Retinal pigment epithelial cell (primary cell): ENCODE data around the gene SREK1.
"Not testable (repeated sequence)": the region's sequence is repeated elsewhere in the genome, so short reads cannot be mapped to it uniquely, and the experiment has no call there.

Source experiments
- DNase-seq: peaks from one replicate; pipeline ENCODE4 v3.0.0-alpha.2; 2010; ENCODE audit warnings: low read depth
- H3K4me3 ChIP-seq: 2 replicates; pipeline ENCODE4 v1.5.1; 2011; ENCODE audit warnings: mild to moderate bottlenecking, low read length, control low read depth, moderate library complexity
- TF ChIP-seq, protein P1 (sequence below): conservative IDR thresholded peaks from 2 replicates; pipeline ENCODE4 v1.5.1; 2011; ENCODE audit warnings: low read depth, low read length, control low read depth, inconsistent platforms

SREK1 gene

DNA sequence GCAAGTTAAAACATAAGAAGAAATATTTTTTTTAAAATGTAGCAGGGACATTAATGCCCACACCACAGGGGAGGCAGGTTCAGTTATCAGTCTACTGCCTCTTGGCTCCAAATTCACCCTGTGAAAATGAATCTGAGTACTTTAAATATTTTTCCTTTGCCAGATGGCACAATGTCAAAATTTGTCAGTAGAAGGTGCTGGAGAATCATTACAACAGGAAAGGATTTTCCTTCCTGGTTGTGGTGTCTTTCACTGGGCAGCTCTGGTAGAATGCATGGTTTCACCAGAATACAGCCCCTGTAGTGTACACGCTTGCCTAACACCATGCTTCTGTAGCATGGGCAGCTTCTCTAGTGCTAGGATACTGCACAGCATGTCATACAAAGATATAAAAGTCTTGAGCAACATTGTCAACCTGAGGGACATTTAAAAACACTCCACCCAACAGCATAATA lies 9.7 kb upstream of the SREK1 start:
- no peak overlapping the region for H3K4me3 ChIP-seq
- TF ChIP-seq, protein P1, sequence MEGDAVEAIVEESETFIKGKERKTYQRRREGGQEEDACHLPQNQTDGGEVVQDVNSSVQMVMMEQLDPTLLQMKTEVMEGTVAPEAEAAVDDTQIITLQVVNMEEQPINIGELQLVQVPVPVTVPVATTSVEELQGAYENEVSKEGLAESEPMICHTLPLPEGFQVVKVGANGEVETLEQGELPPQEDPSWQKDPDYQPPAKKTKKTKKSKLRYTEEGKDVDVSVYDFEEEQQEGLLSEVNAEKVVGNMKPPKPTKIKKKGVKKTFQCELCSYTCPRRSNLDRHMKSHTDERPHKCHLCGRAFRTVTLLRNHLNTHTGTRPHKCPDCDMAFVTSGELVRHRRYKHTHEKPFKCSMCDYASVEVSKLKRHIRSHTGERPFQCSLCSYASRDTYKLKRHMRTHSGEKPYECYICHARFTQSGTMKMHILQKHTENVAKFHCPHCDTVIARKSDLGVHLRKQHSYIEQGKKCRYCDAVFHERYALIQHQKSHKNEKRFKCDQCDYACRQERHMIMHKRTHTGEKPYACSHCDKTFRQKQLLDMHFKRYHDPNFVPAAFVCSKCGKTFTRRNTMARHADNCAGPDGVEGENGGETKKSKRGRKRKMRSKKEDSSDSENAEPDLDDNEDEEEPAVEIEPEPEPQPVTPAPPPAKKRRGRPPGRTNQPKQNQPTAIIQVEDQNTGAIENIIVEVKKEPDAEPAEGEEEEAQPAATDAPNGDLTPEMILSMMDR = no peak
- no peak for DNase-seq

DNA sequence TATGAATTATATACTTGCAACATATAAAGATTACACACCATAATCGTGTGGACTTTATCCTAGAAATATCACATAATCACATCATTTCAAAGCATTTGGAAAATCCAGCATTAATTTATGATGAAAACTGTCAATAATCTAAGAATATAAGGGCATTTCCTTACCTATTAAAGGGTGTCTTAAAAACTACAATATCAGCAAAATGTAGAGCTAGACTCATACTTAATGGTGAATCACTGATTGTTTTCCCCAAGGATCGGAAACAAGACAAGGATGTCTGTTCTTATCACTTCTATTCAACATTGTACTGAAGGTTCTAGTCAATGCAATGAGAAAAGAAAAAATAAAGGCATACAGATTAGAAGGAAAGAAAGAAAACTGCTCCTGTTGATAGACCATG lies 8.0 kb upstream of the SREK1 start:
- no peak overlapping the region for H3K4me3 ChIP-seq
- no peak for DNase-seq
- TF ChIP-seq, protein P1 = no peak

DNA sequence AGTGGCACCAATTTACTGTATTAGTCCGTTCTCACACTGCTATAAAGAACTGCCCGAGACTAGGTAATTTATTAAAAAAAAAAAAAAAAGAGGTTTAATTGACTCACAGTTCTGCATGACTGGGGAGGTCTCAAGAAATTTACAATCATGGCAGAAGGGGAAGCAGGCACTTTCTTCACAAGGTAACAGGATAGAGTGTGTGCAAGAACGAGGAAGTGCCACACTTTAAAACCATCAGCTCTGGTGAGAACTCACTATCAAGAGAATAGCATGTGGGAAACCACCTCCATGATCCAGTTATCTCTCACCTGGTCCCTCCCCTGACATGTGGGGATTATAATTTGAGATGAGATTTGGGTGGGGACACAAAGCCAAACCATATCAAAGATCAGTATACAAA lies 7.2 kb upstream of the SREK1 start:
- DNase-seq, H3K4me3 ChIP-seq: not testable (repeated sequence)

DNA sequence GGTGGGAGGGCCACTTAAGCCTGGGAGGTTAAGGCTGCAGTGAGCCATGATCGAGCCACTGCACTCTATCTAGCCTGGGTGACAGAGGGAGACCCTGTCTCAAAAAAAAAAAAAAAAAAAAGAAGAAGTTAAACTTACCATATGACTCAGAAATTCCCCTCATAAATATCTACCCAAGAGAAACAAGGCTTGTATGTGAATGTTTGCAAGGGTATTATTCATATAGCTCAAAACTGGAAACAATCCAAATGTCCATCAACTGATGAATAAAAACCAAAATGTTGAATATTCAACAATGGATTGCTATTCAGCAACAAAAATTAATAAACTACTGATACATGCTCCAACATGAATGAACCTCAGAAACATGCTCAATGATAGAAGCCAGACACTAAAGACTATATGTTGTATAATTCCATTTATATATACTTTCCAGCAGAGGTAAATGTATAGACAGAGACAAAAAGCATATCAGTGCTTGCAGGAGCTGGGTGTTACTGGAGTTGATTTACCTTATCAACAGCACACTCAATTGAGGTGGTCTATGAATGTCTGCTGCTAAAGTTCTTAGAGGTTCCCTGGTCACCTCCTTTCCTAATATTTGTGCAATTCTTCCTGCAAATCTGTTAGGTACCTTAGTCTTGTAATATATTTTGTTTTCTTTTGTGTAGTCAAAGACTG lies 5.3 kb upstream of the SREK1 start:
- no peak for DNase-seq
- TF ChIP-seq, protein P1 = no peak
- H3K4me3 ChIP-seq = no peak overlapping the region

DNA sequence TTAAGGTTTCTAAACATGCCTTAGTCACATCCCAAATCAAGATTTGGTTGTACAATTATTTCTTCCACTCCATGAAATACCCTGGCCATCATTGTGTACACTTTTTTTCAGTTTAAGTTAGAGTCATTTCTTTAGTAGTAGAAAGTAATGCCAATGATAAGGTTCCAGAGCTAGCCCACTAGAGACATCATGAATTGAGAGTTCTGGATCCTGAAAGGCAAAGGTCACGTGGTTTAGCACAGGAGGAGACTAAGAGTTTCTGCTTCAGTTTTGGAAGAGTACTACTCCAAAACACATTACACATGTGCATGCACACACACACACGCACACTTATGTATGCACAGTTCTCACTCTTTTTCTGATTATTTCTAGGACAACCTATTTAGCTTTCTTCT lies 4.8 kb upstream of the SREK1 start:
- TF ChIP-seq, protein P1 = no peak
- no peak overlapping the region for H3K4me3 ChIP-seq
- no peak for DNase-seq

DNA sequence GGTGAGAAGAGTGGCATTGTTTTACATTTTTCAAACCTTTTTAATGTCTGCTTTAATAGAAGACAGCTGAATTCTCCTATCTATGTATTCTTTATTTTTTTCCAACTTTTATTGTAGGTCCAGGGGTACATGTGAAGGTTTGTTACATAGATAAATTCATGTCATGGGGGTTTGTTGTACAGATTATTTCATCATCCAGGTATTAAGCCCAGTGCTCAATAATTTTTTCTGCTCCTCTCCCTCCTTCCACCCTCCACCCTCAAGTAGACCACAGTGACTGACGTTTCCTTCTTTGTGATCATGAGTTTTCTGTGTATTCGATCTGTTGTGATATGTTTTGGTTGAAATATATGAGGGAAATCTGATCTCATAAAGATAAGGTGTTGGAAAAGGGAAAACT lies 1.7 kb upstream of the SREK1 start:
- TF ChIP-seq, protein P1 = no peak
- DNase-seq = no peak
- no peak overlapping the region for H3K4me3 ChIP-seq

DNA sequence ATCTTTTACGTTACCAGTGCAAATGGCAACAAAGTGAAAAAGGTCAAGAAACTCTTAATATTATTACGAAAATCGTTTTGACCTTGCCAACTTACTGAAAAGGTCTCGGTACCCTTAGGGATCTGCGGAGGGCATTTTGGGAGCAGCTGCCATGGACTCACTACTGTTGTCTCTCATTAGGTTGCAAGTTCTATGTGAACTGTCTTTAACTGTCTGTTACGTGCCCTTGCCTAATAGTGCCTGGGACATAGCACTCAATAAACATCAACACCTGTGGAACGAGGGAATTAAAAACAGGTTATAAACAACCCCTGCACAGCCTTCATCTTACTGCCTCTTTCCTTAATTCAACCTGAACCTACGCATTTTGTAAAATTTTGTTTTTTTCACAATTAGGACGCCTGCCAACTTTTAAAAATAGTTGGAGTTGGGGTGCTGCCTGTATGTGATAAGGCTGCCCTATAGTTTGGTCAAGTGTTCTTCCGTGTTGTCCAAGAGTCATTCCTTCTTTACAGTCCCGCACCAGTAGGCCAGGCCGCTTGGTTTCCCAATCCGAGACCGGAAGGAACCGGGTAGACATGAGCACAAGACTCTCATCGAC lies 527 bp upstream of the SREK1 start:
- TF ChIP-seq, protein P1 = no peak
- no peak for DNase-seq
- peak overlapping the region; percentile 96 for H3K4me3 ChIP-seq
